ENCODE results near the gene MAP3K13.

DNA sequence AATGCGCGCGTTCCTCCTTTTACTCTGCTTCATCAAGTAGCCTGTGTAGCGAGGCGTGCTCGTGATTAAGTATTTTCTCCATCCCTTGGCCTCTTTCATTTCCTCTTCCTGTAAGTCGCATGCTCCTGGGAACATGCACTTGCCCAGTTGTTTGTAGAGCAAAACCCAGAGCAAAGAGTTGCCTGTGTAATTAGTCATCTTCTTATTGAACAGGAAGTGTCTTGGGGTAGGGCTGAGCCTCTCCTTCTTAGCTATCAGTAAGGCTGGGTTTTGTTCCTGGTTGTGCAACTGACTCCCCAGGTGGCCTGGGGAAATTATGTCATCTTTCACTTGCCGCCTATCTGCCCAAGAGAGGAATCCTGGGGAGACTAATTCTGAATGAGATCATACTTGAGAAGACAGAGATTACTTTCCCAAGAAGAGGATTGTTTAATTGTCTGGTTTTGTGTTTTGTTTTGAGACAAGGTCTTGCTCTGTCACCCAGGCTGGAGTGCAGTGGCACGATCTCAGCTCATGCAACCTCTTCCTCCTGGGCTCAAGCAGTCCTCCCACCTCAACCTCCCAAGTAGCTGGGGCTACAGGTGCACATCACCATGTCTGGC is 174.5 kb downstream of the MAP3K13 start:
- TF ChIP-seq, protein P1, sequence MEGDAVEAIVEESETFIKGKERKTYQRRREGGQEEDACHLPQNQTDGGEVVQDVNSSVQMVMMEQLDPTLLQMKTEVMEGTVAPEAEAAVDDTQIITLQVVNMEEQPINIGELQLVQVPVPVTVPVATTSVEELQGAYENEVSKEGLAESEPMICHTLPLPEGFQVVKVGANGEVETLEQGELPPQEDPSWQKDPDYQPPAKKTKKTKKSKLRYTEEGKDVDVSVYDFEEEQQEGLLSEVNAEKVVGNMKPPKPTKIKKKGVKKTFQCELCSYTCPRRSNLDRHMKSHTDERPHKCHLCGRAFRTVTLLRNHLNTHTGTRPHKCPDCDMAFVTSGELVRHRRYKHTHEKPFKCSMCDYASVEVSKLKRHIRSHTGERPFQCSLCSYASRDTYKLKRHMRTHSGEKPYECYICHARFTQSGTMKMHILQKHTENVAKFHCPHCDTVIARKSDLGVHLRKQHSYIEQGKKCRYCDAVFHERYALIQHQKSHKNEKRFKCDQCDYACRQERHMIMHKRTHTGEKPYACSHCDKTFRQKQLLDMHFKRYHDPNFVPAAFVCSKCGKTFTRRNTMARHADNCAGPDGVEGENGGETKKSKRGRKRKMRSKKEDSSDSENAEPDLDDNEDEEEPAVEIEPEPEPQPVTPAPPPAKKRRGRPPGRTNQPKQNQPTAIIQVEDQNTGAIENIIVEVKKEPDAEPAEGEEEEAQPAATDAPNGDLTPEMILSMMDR (IDR thresholded peaks at IDR 0.05) = no peak
- TF ChIP-seq POLR2A (IDR thresholded peaks at IDR 0.05) (no peak), EP300 (IDR thresholded peaks at IDR 0.05) (no peak)

All from sigmoid colon (tissue), 4 donors.